MM.1S (cell line): ENCODE results near the gene MYOF.

ENCODE experiments used
- DNase-seq: peaks from one replicate; pipeline ENCODE4 v3.0.0-alpha.2; 2015
- H2AFZ ChIP-seq: fragments of 300-600 bp; sonication (generic); 2 replicates; pipeline ENCODE4 v1.6.0; 2016; ENCODE audit warnings: antibody characterized with exemption, low read length
- H3F3A ChIP-seq: fragments of 300-600 bp; sonication (generic); 2 replicates; pipeline ENCODE4 v1.6.1; 2016; ENCODE audit warnings: mild to moderate bottlenecking, antibody characterized with exemption, low read length, moderate library complexity, mixed read lengths; ENCODE audit not compliant: insufficient read depth
- H3K27ac ChIP-seq: fragments of 300-600 bp; sonication (generic); 2 replicates; pipeline ENCODE4 v1.5.1; 2016; ENCODE audit warnings: mild to moderate bottlenecking, low read length
- H3K27me3 ChIP-seq: fragments of 300-600 bp; sonication (generic); replicated peaks from 2 replicates; pipeline ENCODE4 v1.6.0; 2016; ENCODE audit warnings: low read length; ENCODE audit not compliant: insufficient read depth
- H3K36me3 ChIP-seq: fragments of 300-600 bp; sonication (generic); replicated peaks from 2 replicates; pipeline ENCODE4 v1.6.1; 2016; ENCODE audit warnings: mild to moderate bottlenecking, low read length, mixed read lengths; ENCODE audit not compliant: insufficient read depth
- H3K4me1 ChIP-seq: fragments of 300-600 bp; sonication (generic); 2 replicates; pipeline ENCODE4 v1.6.1; 2016; ENCODE audit warnings: low read length, mixed read lengths
- H3K4me2 ChIP-seq: fragments of 300-600 bp; sonication (generic); 2 replicates; pipeline ENCODE4 v1.6.0; 2016; ENCODE audit warnings: low read depth, low read length
- H3K4me3 ChIP-seq: fragments of 300-600 bp; sonication (generic); 2 replicates; pipeline ENCODE4 v1.5.1; 2016; ENCODE audit warnings: low read length, mixed read lengths
- H3K79me2 ChIP-seq: fragments of 300-600 bp; sonication (generic); 2 replicates; pipeline ENCODE4 v1.6.1; 2016; ENCODE audit warnings: mixed run types, low read length, mixed read lengths
- H3K9ac ChIP-seq: fragments of 300-600 bp; sonication (generic); 2 replicates; pipeline ENCODE4 v1.6.1; 2016; ENCODE audit warnings: low read length, mixed read lengths
- H3K9me2 ChIP-seq: fragments of 300-600 bp; sonication (generic); replicated peaks from 2 replicates; pipeline ENCODE4 v1.6.1; 2016; ENCODE audit warnings: mild to moderate bottlenecking, low read length, mixed read lengths; ENCODE audit not compliant: insufficient read depth
- H3K9me3 ChIP-seq: fragments of 300-600 bp; sonication (generic); replicated peaks from 2 replicates; pipeline ENCODE4 v1.6.1; 2016; ENCODE audit warnings: mild to moderate bottlenecking, low read length, mixed read lengths; ENCODE audit not compliant: insufficient read depth
- H4K20me1 ChIP-seq: fragments of 300-600 bp; sonication (generic); 2 replicates; pipeline ENCODE4 v1.6.1; 2016; ENCODE audit warnings: mild to moderate bottlenecking, low read length, moderate library complexity, mixed read lengths; ENCODE audit not compliant: insufficient read depth
- EZH2 ChIP-seq: fragments of 300-600 bp; sonication (generic); optimal IDR thresholded peaks from 2 replicates; pipeline ENCODE3; 2017; ENCODE audit warnings: low read depth, mild to moderate bottlenecking, antibody characterized with exemption, low read length, mixed read lengths
- EZH2phosphoT487 ChIP-seq: fragments of 300-600 bp; sonication (generic); IDR thresholded peaks from 2 replicates; pipeline ENCODE4 v1.6.1; 2018; ENCODE audit warnings: antibody characterized with exemption, low read length
- TF ChIP-seq, protein P1 (sequence below): fragments of 300-600 bp; sonication (generic); IDR thresholded peaks from 2 replicates; pipeline ENCODE4 v1.5.1; 2016; ENCODE audit warnings: antibody characterized with exemption, low read length, mixed read lengths

The MYOF gene

DNA sequence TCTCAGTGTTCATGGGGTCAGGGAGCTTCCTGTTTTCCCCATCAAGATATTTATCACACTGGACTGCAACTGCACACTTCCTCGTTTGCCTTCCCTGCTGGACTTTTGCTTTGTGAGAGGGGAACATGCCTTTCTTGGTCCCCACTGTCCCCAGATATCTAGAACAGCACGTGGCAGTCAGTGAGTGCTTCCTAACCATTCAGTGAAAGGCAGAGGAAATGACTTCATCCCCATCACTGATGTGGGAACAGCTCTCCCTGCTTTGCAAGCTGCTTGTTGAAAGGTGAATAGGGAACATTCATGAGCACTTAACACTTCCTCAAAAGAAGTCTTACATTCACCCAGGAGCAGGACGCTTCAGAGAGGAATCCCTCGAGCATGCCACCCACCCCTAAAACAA is 135.4 kb downstream of the MYOF start:
- H3K9me3 ChIP-seq: no peaks in the 10 kb centered on the region
- no peaks in the 10 kb centered on the region for H3K27me3 ChIP-seq
- H3K9ac ChIP-seq: no peak overlapping the region
- no peak overlapping the region for H3K4me2 ChIP-seq
- no peaks in the 10 kb centered on the region for H4K20me1 ChIP-seq
- H3K4me1 ChIP-seq: peaks cover 9% of the 10 kb centered on the region; the same call in 1 of the 2 replicates
- H3F3A ChIP-seq: no peaks in the 10 kb centered on the region
- no peaks in the 10 kb centered on the region for H3K36me3 ChIP-seq
- TF ChIP-seq EZH2: no peak
- TF ChIP-seq, protein P1, sequence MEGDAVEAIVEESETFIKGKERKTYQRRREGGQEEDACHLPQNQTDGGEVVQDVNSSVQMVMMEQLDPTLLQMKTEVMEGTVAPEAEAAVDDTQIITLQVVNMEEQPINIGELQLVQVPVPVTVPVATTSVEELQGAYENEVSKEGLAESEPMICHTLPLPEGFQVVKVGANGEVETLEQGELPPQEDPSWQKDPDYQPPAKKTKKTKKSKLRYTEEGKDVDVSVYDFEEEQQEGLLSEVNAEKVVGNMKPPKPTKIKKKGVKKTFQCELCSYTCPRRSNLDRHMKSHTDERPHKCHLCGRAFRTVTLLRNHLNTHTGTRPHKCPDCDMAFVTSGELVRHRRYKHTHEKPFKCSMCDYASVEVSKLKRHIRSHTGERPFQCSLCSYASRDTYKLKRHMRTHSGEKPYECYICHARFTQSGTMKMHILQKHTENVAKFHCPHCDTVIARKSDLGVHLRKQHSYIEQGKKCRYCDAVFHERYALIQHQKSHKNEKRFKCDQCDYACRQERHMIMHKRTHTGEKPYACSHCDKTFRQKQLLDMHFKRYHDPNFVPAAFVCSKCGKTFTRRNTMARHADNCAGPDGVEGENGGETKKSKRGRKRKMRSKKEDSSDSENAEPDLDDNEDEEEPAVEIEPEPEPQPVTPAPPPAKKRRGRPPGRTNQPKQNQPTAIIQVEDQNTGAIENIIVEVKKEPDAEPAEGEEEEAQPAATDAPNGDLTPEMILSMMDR: no peak
- TF ChIP-seq EZH2phosphoT487: no peak
- no peak overlapping the region for H3K4me3 ChIP-seq
- H3K79me2 ChIP-seq: no peaks in the 10 kb centered on the region
- H3K27ac ChIP-seq: no peak overlapping the region
- no peaks in the 10 kb centered on the region for H3K9me2 ChIP-seq
- H2AFZ ChIP-seq: no peak overlapping the region
- no peak for DNase-seq

DNA sequence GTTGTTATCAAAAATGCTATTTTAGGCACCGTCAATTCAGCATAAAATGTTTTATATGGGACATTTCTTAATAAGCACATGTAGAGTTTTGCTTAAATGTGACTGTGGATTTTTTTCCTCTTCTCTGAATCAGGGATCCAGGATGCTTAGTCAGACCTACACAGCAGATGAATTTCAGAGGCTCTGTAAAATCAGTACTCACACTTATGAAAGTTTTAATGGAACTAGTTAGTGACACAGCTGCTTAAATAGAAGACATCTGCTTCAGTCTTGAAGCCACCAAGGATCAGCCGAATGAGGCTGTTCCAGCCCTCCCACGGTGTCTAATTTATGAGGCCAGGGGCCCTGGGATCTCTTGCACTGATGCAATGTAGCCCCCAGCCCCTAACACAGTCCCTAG is 136.0 kb downstream of the MYOF start:
- no peak for DNase-seq
- H4K20me1 ChIP-seq: no peaks in the 10 kb centered on the region
- no peaks in the 10 kb centered on the region for H3K36me3 ChIP-seq

DNA sequence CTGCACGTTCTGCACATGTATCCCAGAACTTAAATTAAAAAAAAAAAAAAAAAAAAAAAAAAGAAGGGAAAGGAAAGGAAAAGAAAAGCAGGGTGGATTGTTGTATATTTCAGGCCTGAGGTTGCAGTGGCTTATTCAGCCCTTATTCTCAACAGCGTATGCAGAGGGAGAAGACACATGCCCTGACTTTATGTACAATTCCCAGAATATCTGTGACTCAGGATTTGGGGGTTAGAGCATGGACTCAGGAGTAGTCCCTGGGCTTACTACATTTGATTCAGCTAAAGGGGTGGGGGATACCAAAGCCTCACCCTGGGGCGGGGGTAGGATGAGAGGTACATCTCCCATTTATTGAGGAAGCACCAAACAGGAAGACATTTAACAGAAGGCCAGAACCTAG is 137.4 kb downstream of the MYOF start:
- Histone ChIP-seq H3K9me2 (no peaks in the 10 kb centered on the region), H3K4me1 (peaks cover 9% of the 10 kb centered on the region; the same call in 1 of the 2 replicates), H4K20me1 (no peaks in the 10 kb centered on the region), H3K79me2 (no peaks in the 10 kb centered on the region), H3K9ac (no peak overlapping the region), H3K36me3 (no peaks in the 10 kb centered on the region), H3K9me3 (no peaks in the 10 kb centered on the region), H3K4me2 (no peak overlapping the region), H3F3A (no peaks in the 10 kb centered on the region), H3K4me3 (no peak overlapping the region), H2AFZ (no peak overlapping the region), H3K27ac (no peak overlapping the region), H3K27me3 (no peaks in the 10 kb centered on the region)
- no peak for DNase-seq
- TF ChIP-seq EZH2 (no peak), EZH2phosphoT487 (no peak)
- TF ChIP-seq, protein P1: no peak

More for the DNA sequence above, 136.0 kb downstream of the MYOF start:
- Histone ChIP-seq H2AFZ (no peak overlapping the region), H3K9me3 (no peaks in the 10 kb centered on the region), H3K4me3 (no peak overlapping the region), H3F3A (no peaks in the 10 kb centered on the region), H3K9ac (no peak overlapping the region), H3K79me2 (no peaks in the 10 kb centered on the region), H3K27ac (no peak overlapping the region), H3K9me2 (no peaks in the 10 kb centered on the region), H3K4me1 (peaks cover 9% of the 10 kb centered on the region; the same call in 1 of the 2 replicates), H3K27me3 (no peaks in the 10 kb centered on the region), H3K4me2 (no peak overlapping the region)
- TF ChIP-seq EZH2phosphoT487: no peak

DNA sequence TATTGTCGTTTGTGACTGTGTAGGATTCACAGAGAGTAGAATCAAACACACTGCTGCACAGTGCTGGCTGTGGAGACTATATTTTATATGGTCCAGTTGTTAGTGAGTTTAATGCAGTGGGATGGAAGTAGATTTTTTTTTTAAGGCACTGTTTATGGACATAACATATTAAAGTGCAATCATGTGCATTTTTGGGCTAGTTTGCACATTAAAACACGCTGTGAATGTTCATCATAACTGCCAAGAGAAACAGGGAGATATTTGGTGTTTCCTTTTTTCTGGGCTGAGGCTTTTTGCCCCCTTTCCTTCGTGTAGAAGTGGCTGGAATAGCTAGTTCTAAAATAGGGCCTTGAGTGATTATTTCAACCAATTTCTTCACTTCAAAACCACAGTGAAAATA is 139.2 kb downstream of the MYOF start:
- no peak overlapping the region for H3K4me2 ChIP-seq
- no peak overlapping the region for H3K27ac ChIP-seq
- no peaks in the 10 kb centered on the region for H3K9me3 ChIP-seq
- no peak overlapping the region for H3K9ac ChIP-seq
- H3K9me2 ChIP-seq: no peaks in the 10 kb centered on the region
- no peaks in the 10 kb centered on the region for H4K20me1 ChIP-seq
- H2AFZ ChIP-seq: no peak overlapping the region
- H3K27me3 ChIP-seq: no peaks in the 10 kb centered on the region
- no peaks in the 10 kb centered on the region for H3F3A ChIP-seq
- H3K36me3 ChIP-seq: no peaks in the 10 kb centered on the region
- peaks cover 7% of the 10 kb centered on the region; the same call in 1 of the 2 replicates for H3K4me1 ChIP-seq
- H3K79me2 ChIP-seq: no peaks in the 10 kb centered on the region
- TF ChIP-seq EZH2phosphoT487 (no peak), EZH2 (no peak)
- TF ChIP-seq, protein P1: no peak
- no peak overlapping the region for H3K4me3 ChIP-seq
- no peak for DNase-seq
